ENCODE results near the gene IL10RA.

IL10RA gene

DNA sequence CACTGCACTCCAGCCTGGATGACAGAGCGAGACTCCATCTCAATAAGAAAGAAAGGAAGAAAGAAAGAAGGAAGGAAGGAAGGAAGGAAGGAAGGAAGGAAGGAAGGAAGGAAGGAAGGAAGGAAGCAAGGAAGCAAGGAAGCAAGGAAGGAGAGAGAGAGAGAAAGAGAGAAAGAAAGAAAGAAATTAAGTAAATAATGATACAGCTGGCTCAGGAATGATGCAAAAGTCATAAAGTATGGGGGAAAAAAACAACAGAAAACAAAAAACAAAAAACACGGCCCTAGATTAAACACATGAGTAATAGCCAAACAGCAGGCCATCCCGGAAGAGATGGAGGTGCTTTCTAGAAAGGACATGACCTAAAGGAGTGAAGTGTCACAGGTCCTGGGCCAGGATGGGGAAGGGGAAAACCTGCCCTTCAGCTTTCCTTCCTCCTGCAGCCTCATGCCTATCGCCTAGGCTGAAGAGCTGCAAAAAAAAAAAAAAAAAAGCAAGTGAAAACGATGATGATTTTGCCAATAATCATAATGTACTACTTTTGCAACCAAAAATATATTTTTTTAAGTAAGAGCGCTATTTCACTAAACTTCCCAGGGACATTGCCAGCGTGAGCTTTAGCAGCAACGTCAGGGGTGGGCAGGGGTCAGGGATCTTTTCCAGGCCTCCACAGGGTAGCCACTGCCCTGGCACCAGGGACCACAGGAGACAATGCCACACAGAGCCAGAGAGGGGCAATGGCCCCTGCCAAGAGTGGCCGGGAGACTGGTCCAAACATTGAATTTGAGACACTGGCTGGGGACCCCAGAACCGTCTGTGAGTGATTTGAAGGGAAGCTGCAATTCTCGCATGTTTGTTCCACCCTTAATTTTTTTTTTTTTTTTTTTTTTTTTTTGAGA lies 62.5 kb downstream of the IL10RA start:
- DNase-seq, result no peak

DNA sequence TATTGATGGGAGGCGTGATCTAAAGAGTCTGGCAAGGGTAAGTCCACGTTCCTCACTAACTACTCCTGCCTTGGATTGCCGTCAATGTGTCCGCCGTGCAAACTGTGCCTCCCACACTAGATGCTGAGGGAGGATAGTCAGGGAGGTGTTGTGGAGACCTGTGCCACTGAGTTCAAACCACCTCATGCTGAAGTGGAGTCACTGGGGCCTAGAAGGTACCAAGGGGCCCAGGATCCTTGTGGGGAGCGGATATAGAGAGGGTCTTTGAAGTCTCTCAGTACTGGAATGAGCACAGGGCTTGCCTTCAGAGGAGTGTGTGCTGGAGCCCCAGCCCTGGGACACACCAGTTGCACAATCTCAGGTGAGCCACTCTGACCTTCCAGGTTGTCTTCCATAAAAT lies 63.6 kb downstream of the IL10RA start:
- no peak for DNase-seq

DNA sequence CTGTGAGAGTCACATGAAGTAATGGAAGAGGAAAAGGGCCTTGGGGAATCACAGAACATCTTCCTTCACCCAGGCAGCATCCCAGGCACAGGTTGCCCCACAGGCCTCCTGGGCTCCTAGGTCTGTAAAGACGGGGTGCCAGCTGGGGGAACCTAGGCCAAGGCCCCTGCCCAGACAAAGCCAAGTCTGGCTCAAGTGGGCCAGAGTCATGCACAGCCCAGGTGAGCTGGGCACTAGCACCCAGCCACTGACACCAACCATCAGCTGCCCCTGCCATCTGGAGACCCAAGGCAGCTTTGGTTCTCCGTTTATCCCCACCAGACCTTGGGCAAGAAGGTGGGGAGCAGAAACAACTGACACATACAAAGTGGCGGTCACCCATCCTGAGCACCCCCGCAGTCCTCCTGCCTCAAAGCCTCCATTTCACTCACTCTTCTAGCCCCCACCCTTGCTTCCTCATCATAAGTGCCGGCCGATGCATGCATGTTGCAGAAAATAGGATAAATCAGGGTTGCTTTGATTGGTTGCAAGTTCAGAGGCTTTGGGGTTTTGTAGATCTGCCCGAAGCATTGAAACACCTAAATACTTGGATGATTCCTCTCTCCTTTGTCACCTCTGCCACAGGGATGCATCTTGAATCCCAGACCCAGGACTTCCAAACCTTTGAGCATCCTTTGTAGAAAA lies 64.2 kb downstream of the IL10RA start:
- no peak for DNase-seq
